Vagina (tissue), 2 donors: ENCODE results near the gene EIF5AL1. TPM values are rescaled to one million over a fixed set of nuclear protein-coding genes. Genes with fewer than 3 reads are reported as not detected.
A peak's percentile ranks its signal among the peaks of the same experiment; 100 is the strongest.

Experiments
- DNase-seq, 2 donors: peaks; one replicate each; pipeline ENCODE4 v3.0.0-alpha.2; 2017; ENCODE audit errors: extremely low spot score in 2 of 2
- H3K27ac ChIP-seq: fragments of 200-600 bp; sonication (generic); one replicate; pipeline ENCODE4 v1.5.1; 2019
- H3K27me3 ChIP-seq: fragments of 200-600 bp; sonication (generic); one replicate; pipeline ENCODE4 v1.5.1; 2019
- H3K36me3 ChIP-seq, 2 donors: fragments of 200-600 bp; sonication (generic); one replicate each; pipeline ENCODE4 v1.5.1; 2017 to 2019
- H3K4me1 ChIP-seq: fragments of 200-600 bp; sonication (generic); one replicate; pipeline ENCODE4 v1.5.1; 2019
- H3K4me3 ChIP-seq, 2 donors: fragments of 200-600 bp; sonication (generic); 1 replicate in 1 of 2; 2 replicates in 1 of 2; pipeline ENCODE4 v1.5.1; 2016 to 2019
- H3K9me3 ChIP-seq: fragments of 200-600 bp; sonication (generic); one replicate; pipeline ENCODE4 v1.5.1; 2019
- CTCF ChIP-seq, 3 experiments: fragments of 450-650 bp in 2 of 3; fragments of 200-600 bp in 1 of 3; sonication (generic) in 1 of 3; IDR thresholded peaks; one replicate each; pipeline ENCODE4 v1.5.1; 2017 to 2019; ENCODE audit warnings: antibody characterized with exemption in 3 of 3, mild to moderate bottlenecking in 2 of 3, moderate library complexity in 2 of 3
- POLR2A ChIP-seq, 2 donors: fragments of 450-650 bp; IDR thresholded peaks; one replicate each; pipeline ENCODE4 v1.6.1; 2017; ENCODE audit warnings: antibody characterized with exemption in 2 of 2, mild to moderate bottlenecking in 2 of 2, moderate library complexity in 2 of 2
- POLR2AphosphoS5 ChIP-seq, 2 donors: sonication (generic); formaldehyde crosslinking; IDR thresholded peaks; one replicate each; pipeline ENCODE4 v1.9.0; 2017; ENCODE audit warnings: antibody characterized with exemption in 2 of 2, mild to moderate bottlenecking in 2 of 2, low read depth in 1 of 2; ENCODE audit not compliant: insufficient read depth in 1 of 2
- intact Hi-C: fragments of 100-400 bp; cut with DNase I; formaldehyde crosslinking; loops from one replicate; pipeline ENCODE4 v1.15.1; 2023
- small RNA-seq: library from RNA; depleted of rRNA; stranded (forward); fragments of <200 nt; gene quantifications from one replicate; pipeline ENCODE3, GENCODE V24; 2016
- total RNA-seq: library from RNA; depleted of rRNA; stranded (reverse); fragments of >200 nt; gene quantifications from one replicate; pipeline ENCODE4 v1.2.3, GENCODE V29; 2016

Gene EIF5AL1
- total RNA-seq, 1 donor from 2014 or later: not detected

DNA sequence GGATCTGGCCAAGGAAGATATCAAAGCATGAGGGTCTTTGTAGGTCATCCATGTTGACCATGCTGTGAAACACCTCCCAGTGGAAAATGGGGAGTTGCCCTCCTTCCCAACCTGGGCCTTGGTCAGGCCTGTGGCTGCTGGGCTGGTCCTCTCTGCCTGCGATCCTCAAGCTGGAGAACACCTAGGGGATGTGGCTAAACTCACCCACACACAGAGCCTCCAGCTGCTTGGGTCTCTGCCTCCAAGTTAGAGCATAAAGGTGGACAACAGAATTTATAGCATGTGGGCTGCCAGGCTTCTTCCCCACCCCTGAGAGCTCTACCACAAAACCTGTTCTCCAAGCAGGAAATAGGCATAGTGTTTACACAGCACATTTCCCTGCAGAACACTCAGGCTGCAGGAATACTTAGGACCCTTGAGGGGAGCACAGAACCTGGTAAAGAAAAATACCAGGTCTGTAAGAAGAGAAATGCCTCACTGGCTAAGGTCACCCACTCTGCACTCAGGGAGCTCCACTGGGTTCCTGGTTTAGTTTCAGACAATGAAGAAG, 47.9 kb downstream of the EIF5AL1 start, which contains the start of gene SFTPA2:
TSS of gene SFTPA2 (minus strand) at position 248 of the 550 bp plus-strand sequence. CDS start 924 bp downstream, outside the sequence.
- no peak for DNase-seq
- H3K36me3 ChIP-seq: no peaks in the 10 kb centered on the region
- TF ChIP-seq POLR2AphosphoS5 (IDR thresholded peaks at IDR 0.05; ENCODE audit: insufficient read depth in 1 of 2, low read depth in 1 of 2) (no peak), CTCF (IDR thresholded peaks at IDR 0.05) (no peak), POLR2A (IDR thresholded peaks at IDR 0.05) (no peak)
- no peaks in the 10 kb centered on the region for H3K27me3 ChIP-seq
- no peaks in the 10 kb centered on the region for H3K4me1 ChIP-seq
- H3K27ac ChIP-seq: no peak within 1 kb of the TSS
- intact Hi-C loops: no loop called here
- H3K9me3 ChIP-seq: no peaks in the 10 kb centered on the region
- no peak within 1 kb of the TSS for H3K4me3 ChIP-seq

DNA sequence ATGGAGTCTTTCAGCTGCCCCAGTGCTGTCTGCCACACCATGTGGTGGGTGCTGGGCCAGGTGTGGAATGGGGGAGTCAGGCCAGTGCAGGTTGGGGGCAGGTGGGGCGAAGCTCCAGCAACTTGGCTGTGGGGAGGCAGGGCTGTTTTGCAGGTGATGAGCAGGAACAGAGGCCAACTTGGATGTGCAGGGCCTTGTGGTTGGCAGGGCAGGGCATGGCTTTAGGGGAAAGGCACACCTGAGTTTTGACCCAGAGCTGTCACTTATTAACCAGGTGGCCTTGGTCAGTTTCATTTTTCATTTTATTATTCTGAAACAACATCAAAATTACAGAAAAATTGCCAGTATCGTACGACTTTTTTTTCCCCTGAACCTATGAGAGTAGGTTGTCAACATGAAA, 48.9 kb downstream of the EIF5AL1 start:
- intact Hi-C loops: no loop called here
- Histone ChIP-seq H3K4me1 (no peaks in the 10 kb centered on the region), H3K9me3 (no peaks in the 10 kb centered on the region), H3K4me3 (no peak overlapping the region), H3K27me3 (no peaks in the 10 kb centered on the region), H3K36me3 (no peaks in the 10 kb centered on the region), H3K27ac (no peak overlapping the region)
- DNase-seq: no peak
- TF ChIP-seq CTCF (IDR thresholded peaks at IDR 0.05): no peak
- TF ChIP-seq POLR2AphosphoS5 (IDR thresholded peaks at IDR 0.05; ENCODE audit: insufficient read depth in 1 of 2, low read depth in 1 of 2): no peak
- TF ChIP-seq POLR2A (IDR thresholded peaks at IDR 0.05): no peak

DNA sequence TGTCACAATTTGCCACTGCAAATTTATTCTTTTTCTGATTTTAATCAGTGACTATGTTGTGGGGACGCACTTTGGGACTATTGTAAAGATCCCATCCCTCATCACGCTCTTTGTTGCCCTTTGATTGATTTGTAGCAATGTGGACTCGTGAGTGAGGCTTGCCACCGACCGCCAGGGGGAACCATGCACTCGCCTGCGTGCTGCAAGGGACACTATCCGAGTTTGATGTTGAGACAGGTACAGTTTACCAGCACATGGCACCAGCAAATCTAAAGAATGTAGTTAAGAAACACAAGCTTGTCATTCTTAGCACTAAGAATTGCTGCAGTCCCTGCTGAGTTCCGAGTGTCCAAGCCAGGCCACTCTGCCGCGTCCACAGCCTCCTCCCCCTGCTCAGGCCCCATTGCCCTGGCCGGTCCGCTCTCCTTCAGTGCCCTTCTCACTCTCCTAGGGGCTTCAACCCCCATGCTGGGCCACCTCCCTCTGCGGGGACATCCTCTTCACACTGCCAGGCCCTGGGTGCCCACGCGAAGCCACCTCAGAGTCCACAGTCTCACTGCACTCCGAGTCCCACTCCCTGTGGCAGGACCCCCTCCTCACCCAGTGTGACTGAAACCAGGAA, 49.9 kb downstream of the EIF5AL1 start:
- no peak for TF ChIP-seq POLR2AphosphoS5 (IDR thresholded peaks at IDR 0.05; ENCODE audit: insufficient read depth in 1 of 2, low read depth in 1 of 2)
- TF ChIP-seq CTCF (IDR thresholded peaks at IDR 0.05): peak; percentile 56 to 60 (median 59)
- TF ChIP-seq POLR2A (IDR thresholded peaks at IDR 0.05): no peak
- Histone ChIP-seq H3K36me3 (no peaks in the 10 kb centered on the region), H3K27me3 (no peaks in the 10 kb centered on the region), H3K9me3 (no peaks in the 10 kb centered on the region), H3K4me3 (peak overlapping the region in 1 of 2 donors; percentile 24), H3K27ac (no peak overlapping the region), H3K4me1 (no peaks in the 10 kb centered on the region)
- no peak for DNase-seq
- intact Hi-C loops: no loop called here

- Histone ChIP-seq H3K4me3 (no peak overlapping the region), H3K36me3 (no peaks in the 10 kb centered on the region), H3K27me3 (no peaks in the 10 kb centered on the region), H3K27ac (no peak overlapping the region), H3K9me3 (no peaks in the 10 kb centered on the region), H3K4me1 (no peaks in the 10 kb centered on the region)
- intact Hi-C loops: no loop called here
- DNase-seq: no peak
- TF ChIP-seq CTCF (IDR thresholded peaks at IDR 0.05) (no peak), POLR2AphosphoS5 (IDR thresholded peaks at IDR 0.05; ENCODE audit: insufficient read depth in 1 of 2, low read depth in 1 of 2) (no peak), POLR2A (IDR thresholded peaks at IDR 0.05) (no peak)
These were observed 51.1 kb downstream of the EIF5AL1 start for GRCh38 chr10:79563426-79563825.

Small RNAs within 50 kb of the gene (small RNA-seq; reads per million reads assigned to genes)
- gene BX248123.2: not detected
- gene RPS12P18: not detected

Other genes starting within 250 kb of the EIF5AL1 start
- 44.7 TPM for gene PPIF, start 165.1 kb upstream of the EIF5AL1 start, total RNA-seq
- gene ZCCHC24, start 66.9 kb upstream of the EIF5AL1 start, total RNA-seq: 57.0 TPM
- gene SFTPA2, start 47.9 kb downstream of the EIF5AL1 start, total RNA-seq: 0.74 TPM
- 2.9 TPM for gene SFTPA1, start 98.4 kb downstream of the EIF5AL1 start, total RNA-seq
- gene NUTM2B, start 190.7 kb downstream of the EIF5AL1 start, total RNA-seq: 0.25 TPM